ENCODE data around the gene ERN2.
"Not testable (repeated sequence)": the region's sequence is repeated elsewhere in the genome, so short reads cannot be mapped to it uniquely, and the experiment has no call there.

ERN2 gene

GRCh38 chr16:23712976-23713375 is at the start of gene ERN2:
Gene ERN2, minus strand, starts transcription at chr16:23713222. Its CDS starts 35 bp downstream, at chr16:23713187.
- no peak for DNase-seq

- DNase-seq = no peak
These were observed 45.1 kb upstream of the ERN2 start for GRCh38 chr16:23757937-23758619.

GRCh38 chr16:23757116-23757515 is 44.1 kb upstream of the ERN2 start:
- no peak for DNase-seq

GRCh38 chr16:23755484-23755809 is 42.4 kb upstream of the ERN2 start:
- DNase-seq = no peak

- no peak for DNase-seq
These were observed 41.8 kb upstream of the ERN2 start, which contains the start of gene CHP2 for GRCh38 chr16:23754594-23755483. Gene CHP2, plus strand, starts transcription at chr16:23755026. Its CDS starts 24 bp downstream, at chr16:23755050.

- DNase-seq = no peak
These were observed 41.0 kb upstream of the ERN2 start for GRCh38 chr16:23753908-23754593.

- DNase-seq = not testable (repeated sequence)
These were observed 38.0 kb upstream of the ERN2 start for GRCh38 chr16:23751053-23751452.

GRCh38 chr16:23748630-23749029 is 35.6 kb upstream of the ERN2 start:
- no peak for DNase-seq

GRCh38 chr16:23745263-23745662 is 32.2 kb upstream of the ERN2 start:
- DNase-seq = no peak

GRCh38 chr16:23742766-23743165 is 29.7 kb upstream of the ERN2 start:
- no peak for DNase-seq

GRCh38 chr16:23741675-23742303 is 28.8 kb upstream of the ERN2 start:
- DNase-seq = no peak

- no peak for DNase-seq
These were observed 26.5 kb upstream of the ERN2 start for GRCh38 chr16:23739516-23739915.

- not testable (repeated sequence) for DNase-seq
These were observed 24.5 kb upstream of the ERN2 start for GRCh38 chr16:23737423-23738028.

GRCh38 chr16:23734176-23734893 is 21.3 kb upstream of the ERN2 start:
- DNase-seq = no peak

- no peak for DNase-seq
These were observed 16.7 kb upstream of the ERN2 start for GRCh38 chr16:23729503-23730424.

GRCh38 chr16:23728112-23728477 is 15.1 kb upstream of the ERN2 start:
- no peak for DNase-seq

- DNase-seq = no peak
These were observed 13.7 kb upstream of the ERN2 start for GRCh38 chr16:23726710-23727109.

- DNase-seq = no peak
These were observed 11.7 kb upstream of the ERN2 start for GRCh38 chr16:23724785-23725131.

GRCh38 chr16:23724096-23724784 is 11.2 kb upstream of the ERN2 start:
- no peak for DNase-seq

GRCh38 chr16:23722613-23723240 is 9.7 kb upstream of the ERN2 start:
- DNase-seq = not testable (repeated sequence)

All from CD4-positive, alpha-beta T cell treated with Interleukin-1 beta for 1 hour (primary cell).